Central memory CD8-positive, alpha-beta T cell (primary cell): Measurements from ENCODE around the gene FYB1.

Experiments
- ATAC-seq: fragments of 150-1000 bp; cut with Tn5 transposase; replicated peaks from 2 replicates; pipeline ENCODE4 v1.10.0; 2022; ENCODE audit warnings: mild to moderate bottlenecking, moderate FRiP score, moderate number of reproducible peaks; ENCODE audit not compliant: poor library complexity, severe bottlenecking; ENCODE audit errors: extremely low read depth
- DNase-seq, 2 donors: peaks; one replicate each; pipeline ENCODE4 v3.0.0; 2021; ENCODE audit warnings: low spot score in 2 of 2
- H3K27ac Mint-ChIP-seq: one replicate; pipeline ENCODE4 v1.8.0; 2022; ENCODE audit warnings: low read depth, mild to moderate bottlenecking, moderate library complexity, mixed read lengths
- H3K27me3 Mint-ChIP-seq: one replicate; pipeline ENCODE4 v1.8.0; 2022; ENCODE audit warnings: mixed read lengths
- H3K36me3 Mint-ChIP-seq: one replicate; pipeline ENCODE4 v1.8.0; 2022; ENCODE audit warnings: mild to moderate bottlenecking, moderate library complexity, mixed read lengths; ENCODE audit not compliant: insufficient read depth
- H3K4me1 Mint-ChIP-seq: one replicate; pipeline ENCODE4 v1.8.0; 2022; ENCODE audit warnings: mixed read lengths
- H3K4me3 Mint-ChIP-seq: one replicate; pipeline ENCODE4 v1.8.0; 2022; ENCODE audit warnings: mild to moderate bottlenecking, moderate library complexity, mixed read lengths
- H3K9me3 Mint-ChIP-seq: one replicate; pipeline ENCODE4 v1.8.0; 2022; ENCODE audit warnings: mixed read lengths

Gene FYB1

DNA sequence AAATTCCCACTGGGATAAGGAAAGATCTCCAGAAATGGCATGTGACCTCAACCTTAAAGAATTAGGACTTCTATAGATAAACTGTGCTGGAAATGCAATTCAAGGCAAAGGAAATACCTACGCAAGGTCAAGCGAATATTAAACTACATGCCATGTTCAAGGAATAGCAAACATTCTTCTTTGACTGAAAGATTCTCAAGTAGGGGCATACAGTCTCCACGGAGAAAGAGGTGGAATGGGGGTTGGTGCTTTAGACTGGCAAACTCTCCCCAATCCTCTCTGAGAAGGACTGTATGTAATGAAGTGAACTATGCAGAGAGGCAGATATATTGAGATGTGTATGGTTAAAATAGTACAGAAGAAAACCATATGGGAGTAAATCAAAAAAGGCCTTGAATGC lies 151.3 kb downstream of the FYB1 start:
- ATAC-seq (no peak), DNase-seq (no peak)
- H3K4me3 Mint-ChIP-seq = no peak overlapping the region
- H3K36me3 Mint-ChIP-seq = peaks cover 26% of the 10 kb centered on the region
- H3K27ac Mint-ChIP-seq = no peak overlapping the region
- peaks cover 13% of the 10 kb centered on the region for H3K9me3 Mint-ChIP-seq
- H3K27me3 Mint-ChIP-seq = no peaks in the 10 kb centered on the region
- H3K4me1 Mint-ChIP-seq = peaks cover 66% of the 10 kb centered on the region

DNA sequence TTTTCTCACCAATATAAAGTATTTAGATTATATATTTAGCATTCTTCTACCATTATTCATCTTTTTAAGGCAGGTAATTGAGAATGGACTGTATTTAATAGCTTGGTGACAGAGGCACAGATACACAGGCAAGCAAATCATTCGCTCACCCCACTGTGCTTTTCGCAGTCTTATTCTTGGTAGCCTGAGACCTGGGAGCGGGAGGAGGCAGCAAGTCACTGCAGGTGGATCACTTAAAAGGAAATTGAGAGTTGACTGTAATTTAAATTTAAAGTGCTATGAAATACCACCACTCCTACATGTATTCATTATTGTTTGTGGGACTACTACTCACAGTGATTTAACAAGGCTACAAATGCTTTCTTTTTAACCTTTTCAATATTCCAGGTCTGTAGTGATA lies 154.9 kb downstream of the FYB1 start:
- H3K36me3 Mint-ChIP-seq = peaks cover 21% of the 10 kb centered on the region
- no peak overlapping the region for H3K27ac Mint-ChIP-seq

GRCh38 chr5:39063037-39063436 lies 156.3 kb downstream of the FYB1 start:
- Mint-ChIP-seq H3K9me3 (peaks cover 13% of the 10 kb centered on the region), H3K27ac (peak overlapping the region; percentile 15)
- DNase-seq = no peak

More for the DNA sequence above, 154.9 kb downstream of the FYB1 start:
- Mint-ChIP-seq H3K4me1 (peaks cover 77% of the 10 kb centered on the region), H3K27me3 (no peaks in the 10 kb centered on the region), H3K4me3 (no peak overlapping the region), H3K9me3 (peaks cover 13% of the 10 kb centered on the region)
- DNase-seq (no peak), ATAC-seq (no peak)

DNA sequence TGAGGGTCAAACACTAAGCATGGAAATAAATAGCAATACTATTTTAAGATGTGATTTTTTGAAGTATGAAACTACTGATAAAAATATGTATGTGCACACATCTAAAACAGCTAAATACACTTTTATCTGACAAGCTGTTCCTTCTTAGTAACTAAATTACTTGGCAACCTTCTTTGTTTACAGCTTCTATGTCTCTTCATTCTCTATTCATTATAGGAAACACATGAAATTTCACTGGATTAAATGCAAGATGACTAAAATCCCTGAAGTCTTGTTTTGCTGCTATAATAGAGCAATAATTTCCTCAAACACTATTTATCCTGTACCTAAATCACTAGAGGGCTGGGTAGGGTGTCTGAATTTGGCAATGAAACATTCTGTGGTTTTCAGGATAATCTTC lies 156.8 kb downstream of the FYB1 start:
- H3K27ac Mint-ChIP-seq = peak overlapping the region; percentile 15
- no peak for ATAC-seq
- H3K4me1 Mint-ChIP-seq = peaks cover 74% of the 10 kb centered on the region
- no peaks in the 10 kb centered on the region for H3K27me3 Mint-ChIP-seq
- peaks cover 11% of the 10 kb centered on the region for H3K9me3 Mint-ChIP-seq
- no peak overlapping the region for H3K4me3 Mint-ChIP-seq
- H3K36me3 Mint-ChIP-seq = peaks cover 17% of the 10 kb centered on the region
- no peak for DNase-seq

More at GRCh38 chr5:39063037-39063436, 156.3 kb downstream of the FYB1 start:
- no peak overlapping the region for H3K4me3 Mint-ChIP-seq
- H3K27me3 Mint-ChIP-seq = no peaks in the 10 kb centered on the region
- peaks cover 18% of the 10 kb centered on the region for H3K36me3 Mint-ChIP-seq
- H3K4me1 Mint-ChIP-seq = peaks cover 76% of the 10 kb centered on the region
- ATAC-seq = no peak

GRCh38 chr5:39062104-39062503 lies 157.3 kb downstream of the FYB1 start:
- ATAC-seq = no peak
- Mint-ChIP-seq H3K4me3 (no peak overlapping the region), H3K27me3 (no peaks in the 10 kb centered on the region), H3K9me3 (peaks cover 7% of the 10 kb centered on the region), H3K4me1 (peaks cover 70% of the 10 kb centered on the region), H3K27ac (peak overlapping the region; percentile 15), H3K36me3 (peaks cover 14% of the 10 kb centered on the region)
- no peak for DNase-seq

DNA sequence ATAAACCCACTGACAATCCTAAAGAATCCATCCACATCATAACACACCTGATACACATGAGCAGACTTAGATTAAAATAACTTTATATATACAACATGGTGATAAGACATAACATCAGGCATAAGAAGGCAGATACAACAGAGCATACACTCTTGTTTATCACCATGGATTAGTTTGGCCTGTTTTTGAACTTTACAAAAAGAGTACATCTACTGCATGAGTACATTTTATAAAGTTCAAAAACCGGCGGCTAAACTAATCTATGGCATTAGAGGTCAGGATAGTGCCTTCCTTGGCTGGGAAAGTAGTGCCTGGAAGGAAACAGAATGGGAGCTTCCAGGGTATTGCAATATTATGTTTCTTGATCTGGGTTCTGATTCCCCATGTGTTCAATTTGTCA lies 160.3 kb downstream of the FYB1 start:
- DNase-seq (no peak), ATAC-seq (peak; percentile 53)
- Mint-ChIP-seq H3K4me3 (peak overlapping the region; percentile 14), H3K27ac (peak overlapping the region; percentile 52), H3K4me1 (peaks cover 69% of the 10 kb centered on the region), H3K9me3 (no peaks in the 10 kb centered on the region), H3K27me3 (no peaks in the 10 kb centered on the region), H3K36me3 (peaks cover 9% of the 10 kb centered on the region)

DNA sequence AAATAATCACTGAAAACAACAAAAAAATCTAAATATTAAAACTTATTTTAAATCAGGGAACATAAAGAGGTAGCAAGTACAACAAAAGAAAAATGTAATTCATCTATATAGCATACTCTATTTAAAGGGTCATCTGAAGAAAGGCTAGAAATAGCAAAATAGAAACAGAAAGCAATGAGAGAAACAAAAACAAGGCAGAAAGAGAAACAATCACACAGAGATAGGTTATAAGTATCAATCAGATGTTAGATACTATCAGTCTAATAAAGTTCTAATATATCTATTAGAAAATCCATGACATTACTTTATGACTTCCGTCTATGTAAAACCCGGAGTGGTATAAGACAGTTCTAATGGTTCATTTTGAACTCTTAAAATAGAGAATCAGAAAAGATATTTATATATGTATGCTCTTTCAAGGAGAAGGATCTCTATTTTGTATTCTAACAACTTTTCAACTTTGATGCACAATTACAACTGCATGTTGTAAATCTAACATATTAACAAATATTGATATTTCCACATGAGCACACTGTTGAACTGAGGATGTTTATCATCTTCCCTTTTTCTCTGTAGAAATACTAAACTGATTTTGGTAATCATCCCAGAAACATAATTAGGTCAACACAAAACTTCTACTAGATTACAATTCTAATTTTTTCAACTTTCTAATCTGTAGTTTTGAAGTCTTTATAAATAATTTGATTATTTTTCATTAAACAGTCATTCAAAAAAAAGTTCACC lies 161.0 kb downstream of the FYB1 start:
- Mint-ChIP-seq H3K27me3 (no peaks in the 10 kb centered on the region), H3K4me1 (peaks cover 68% of the 10 kb centered on the region)

GRCh38 chr5:39057734-39058133 lies 161.6 kb downstream of the FYB1 start:
- DNase-seq (no peak), ATAC-seq (no peak)
- H3K4me3 Mint-ChIP-seq = no peak overlapping the region
- H3K9me3 Mint-ChIP-seq = no peaks in the 10 kb centered on the region
- peaks cover 65% of the 10 kb centered on the region for H3K4me1 Mint-ChIP-seq
- H3K36me3 Mint-ChIP-seq = peaks cover 12% of the 10 kb centered on the region
- H3K27ac Mint-ChIP-seq = peak overlapping the region; percentile 52
- H3K27me3 Mint-ChIP-seq = no peaks in the 10 kb centered on the region

More for the DNA sequence above, 161.0 kb downstream of the FYB1 start:
- Mint-ChIP-seq H3K4me3 (no peak overlapping the region), H3K36me3 (peaks cover 9% of the 10 kb centered on the region), H3K27ac (peak overlapping the region; percentile 52), H3K9me3 (no peaks in the 10 kb centered on the region)
- DNase-seq (no peak), ATAC-seq (no peak)

DNA sequence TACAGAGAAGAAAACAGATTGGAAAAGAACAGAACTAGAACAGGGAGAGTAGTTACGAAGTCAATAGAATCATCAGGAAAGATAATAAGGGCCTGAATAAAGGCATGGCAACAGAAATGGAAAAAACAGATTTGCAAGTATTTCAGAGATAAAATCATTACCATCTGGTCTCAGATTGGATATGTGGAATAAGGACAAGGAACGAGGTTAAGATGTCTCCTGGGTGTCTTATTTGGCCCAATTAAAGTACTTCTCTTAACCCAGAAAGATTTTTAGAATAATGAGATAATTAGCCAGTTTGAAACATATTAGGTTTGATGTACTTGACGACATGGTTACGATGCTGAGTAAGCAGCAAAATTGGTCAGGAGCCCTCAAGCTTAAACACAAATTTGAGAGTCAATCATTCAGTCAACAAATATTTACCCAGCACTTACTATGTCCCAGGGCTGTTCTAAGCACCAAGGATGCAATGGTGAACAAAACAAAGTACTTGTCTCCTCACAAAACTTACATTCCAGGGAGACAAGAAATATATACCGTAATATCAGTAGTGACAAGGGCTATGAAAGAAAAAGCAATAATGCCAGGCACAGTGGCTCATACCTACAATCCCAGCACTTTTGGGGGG lies 163.5 kb downstream of the FYB1 start:
- H3K27ac Mint-ChIP-seq = peak overlapping the region; percentile 2
- no peak overlapping the region for H3K4me3 Mint-ChIP-seq
- no peaks in the 10 kb centered on the region for H3K27me3 Mint-ChIP-seq
- peaks cover 12% of the 10 kb centered on the region for H3K36me3 Mint-ChIP-seq
- peaks cover 62% of the 10 kb centered on the region for H3K4me1 Mint-ChIP-seq
- DNase-seq (no peak), ATAC-seq (no peak)
- H3K9me3 Mint-ChIP-seq = no peaks in the 10 kb centered on the region
